ENCODE results near the gene MACC1. TPM values are rescaled to one million over a fixed set of nuclear protein-coding genes. Genes with fewer than 3 reads are reported as not detected.
"Not testable (repeated sequence)": the region's sequence is repeated elsewhere in the genome, so short reads cannot be mapped to it uniquely, and the experiment has no call there.

The MACC1 gene
- total RNA-seq, 1 donor: 0.36 TPM

GRCh38 chr7:20121404-20121803, 95.8 kb downstream of the MACC1 start:
- H3K4me1 ChIP-seq (ENCODE audit: insufficient read depth, low read length): no peaks in the 10 kb centered on the region
- H3K4me3 ChIP-seq (ENCODE audit: insufficient read depth, low read length): no peak overlapping the region
- H3K9me3 ChIP-seq (ENCODE audit: low read depth, low read length): no peaks in the 10 kb centered on the region
- no peak overlapping the region for H2AFZ ChIP-seq (ENCODE audit: low read length)
- no peak overlapping the region for H3K27ac ChIP-seq (ENCODE audit: low read depth, low read length)
- DNase-seq (ENCODE audit: insufficient read length, low spot score, missing footprints): no peak
- H3K27me3 ChIP-seq (ENCODE audit: insufficient read depth, low read length): no peaks in the 10 kb centered on the region
- H3K36me3 ChIP-seq (ENCODE audit: insufficient read depth, low read length): no peaks in the 10 kb centered on the region
- TF ChIP-seq, protein P1, sequence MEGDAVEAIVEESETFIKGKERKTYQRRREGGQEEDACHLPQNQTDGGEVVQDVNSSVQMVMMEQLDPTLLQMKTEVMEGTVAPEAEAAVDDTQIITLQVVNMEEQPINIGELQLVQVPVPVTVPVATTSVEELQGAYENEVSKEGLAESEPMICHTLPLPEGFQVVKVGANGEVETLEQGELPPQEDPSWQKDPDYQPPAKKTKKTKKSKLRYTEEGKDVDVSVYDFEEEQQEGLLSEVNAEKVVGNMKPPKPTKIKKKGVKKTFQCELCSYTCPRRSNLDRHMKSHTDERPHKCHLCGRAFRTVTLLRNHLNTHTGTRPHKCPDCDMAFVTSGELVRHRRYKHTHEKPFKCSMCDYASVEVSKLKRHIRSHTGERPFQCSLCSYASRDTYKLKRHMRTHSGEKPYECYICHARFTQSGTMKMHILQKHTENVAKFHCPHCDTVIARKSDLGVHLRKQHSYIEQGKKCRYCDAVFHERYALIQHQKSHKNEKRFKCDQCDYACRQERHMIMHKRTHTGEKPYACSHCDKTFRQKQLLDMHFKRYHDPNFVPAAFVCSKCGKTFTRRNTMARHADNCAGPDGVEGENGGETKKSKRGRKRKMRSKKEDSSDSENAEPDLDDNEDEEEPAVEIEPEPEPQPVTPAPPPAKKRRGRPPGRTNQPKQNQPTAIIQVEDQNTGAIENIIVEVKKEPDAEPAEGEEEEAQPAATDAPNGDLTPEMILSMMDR (IDR thresholded peaks at IDR 0.05; ENCODE audit: extremely low read depth, low read depth, low read length): no peak
- H3K4me2 ChIP-seq (ENCODE audit: insufficient read depth, low read length): no peak overlapping the region
- H3K79me2 ChIP-seq (ENCODE audit: insufficient read depth, low read length): no peaks in the 10 kb centered on the region
- H4K20me1 ChIP-seq (ENCODE audit: insufficient read depth, low read length): no peaks in the 10 kb centered on the region

- not testable (repeated sequence) for H3K79me2 ChIP-seq (ENCODE audit: insufficient read depth, low read length); H3K9me3 ChIP-seq (ENCODE audit: low read depth, low read length); H3K4me1 ChIP-seq (ENCODE audit: insufficient read depth, low read length); H3K27me3 ChIP-seq (ENCODE audit: insufficient read depth, low read length); H3K4me3 ChIP-seq (ENCODE audit: insufficient read depth, low read length); DNase-seq (ENCODE audit: insufficient read length, low spot score, missing footprints); H4K20me1 ChIP-seq (ENCODE audit: insufficient read depth, low read length); H3K27ac ChIP-seq (ENCODE audit: low read depth, low read length); H3K36me3 ChIP-seq (ENCODE audit: insufficient read depth, low read length); H2AFZ ChIP-seq (ENCODE audit: low read length); H3K4me2 ChIP-seq (ENCODE audit: insufficient read depth, low read length)
Observed at GRCh38 chr7:20120611-20121168, 96.5 kb downstream of the MACC1 start.

DNA sequence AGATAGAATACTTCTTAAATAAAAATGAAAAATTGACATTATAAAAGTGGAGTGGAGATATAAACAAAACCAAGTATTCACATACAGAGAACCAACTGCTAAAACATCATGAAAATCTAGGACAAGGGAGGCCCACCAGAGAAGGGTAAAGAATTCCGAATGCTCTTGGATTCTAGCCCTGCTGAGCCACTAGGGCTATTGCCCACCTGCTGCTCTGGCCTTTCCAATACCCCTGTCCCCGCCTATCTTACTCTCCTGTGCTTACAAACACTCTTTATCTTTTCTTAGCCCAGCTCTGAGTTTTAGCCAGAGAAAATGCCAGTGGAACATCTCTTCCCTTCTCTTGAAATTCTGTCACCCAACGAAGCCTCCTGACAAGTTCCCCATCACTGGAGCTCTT, 100.3 kb downstream of the MACC1 start:
- H3K79me2 ChIP-seq (ENCODE audit: insufficient read depth, low read length): no peaks in the 10 kb centered on the region
- no peak overlapping the region for H2AFZ ChIP-seq (ENCODE audit: low read length)
- H3K27me3 ChIP-seq (ENCODE audit: insufficient read depth, low read length): no peaks in the 10 kb centered on the region
- no peaks in the 10 kb centered on the region for H3K4me1 ChIP-seq (ENCODE audit: insufficient read depth, low read length)
- H3K4me2 ChIP-seq (ENCODE audit: insufficient read depth, low read length): no peak overlapping the region
- DNase-seq (ENCODE audit: insufficient read length, low spot score, missing footprints): no peak
- H4K20me1 ChIP-seq (ENCODE audit: insufficient read depth, low read length): no peaks in the 10 kb centered on the region
- no peak overlapping the region for H3K27ac ChIP-seq (ENCODE audit: low read depth, low read length)
- no peaks in the 10 kb centered on the region for H3K36me3 ChIP-seq (ENCODE audit: insufficient read depth, low read length)
- H3K4me3 ChIP-seq (ENCODE audit: insufficient read depth, low read length): no peak overlapping the region
- no peaks in the 10 kb centered on the region for H3K9me3 ChIP-seq (ENCODE audit: low read depth, low read length)
- TF ChIP-seq, protein P1 (IDR thresholded peaks at IDR 0.05; ENCODE audit: extremely low read depth, low read depth, low read length): no peak

- peak overlapping the region; percentile 36 for H2AFZ ChIP-seq (ENCODE audit: low read length)
- H3K9me3 ChIP-seq (ENCODE audit: low read depth, low read length): no peaks in the 10 kb centered on the region
- TF ChIP-seq, protein P1 (IDR thresholded peaks at IDR 0.05; ENCODE audit: extremely low read depth, low read depth, low read length): no peak
- no peaks in the 10 kb centered on the region for H3K36me3 ChIP-seq (ENCODE audit: insufficient read depth, low read length)
- H3K4me2 ChIP-seq (ENCODE audit: insufficient read depth, low read length): no peak overlapping the region
- DNase-seq (ENCODE audit: insufficient read length, low spot score, missing footprints): no peak
- H4K20me1 ChIP-seq (ENCODE audit: insufficient read depth, low read length): no peaks in the 10 kb centered on the region
- H3K4me1 ChIP-seq (ENCODE audit: insufficient read depth, low read length): no peaks in the 10 kb centered on the region
- H3K79me2 ChIP-seq (ENCODE audit: insufficient read depth, low read length): no peaks in the 10 kb centered on the region
- H3K27ac ChIP-seq (ENCODE audit: low read depth, low read length): no peak overlapping the region
- H3K27me3 ChIP-seq (ENCODE audit: insufficient read depth, low read length): no peaks in the 10 kb centered on the region
- no peak overlapping the region for H3K4me3 ChIP-seq (ENCODE audit: insufficient read depth, low read length)
Observed at GRCh38 chr7:20114468-20114867, 102.7 kb downstream of the MACC1 start.
